Bronchial epithelial cell (primary cell): ENCODE data around the gene SPATA13. TPM values are rescaled to one million over a fixed set of nuclear protein-coding genes. Genes with fewer than 3 reads are reported as not detected.

Source experiments
- DNase-seq: peaks from one replicate; pipeline ENCODE4 v3.0.0-alpha.2; 2010; ENCODE audit warnings: low read depth
- FAIRE-seq: peaks from 2 replicates; lab custom pipeline; 2011; peaks lifted over from hg19 to GRCh38; lab: Jason Lieb, UNC
- H3K27me3 ChIP-seq: 2 replicates; pipeline ENCODE4 v1.5.1; 2011; ENCODE audit warnings: low read length; ENCODE audit not compliant: control insufficient read depth, insufficient read depth
- H3K36me3 ChIP-seq: 2 replicates; pipeline ENCODE4 v1.5.1; 2011; ENCODE audit warnings: low read length; ENCODE audit not compliant: control insufficient read depth, insufficient read depth
- H3K4me3 ChIP-seq: 2 replicates; pipeline ENCODE4 v1.5.1; 2011; ENCODE audit warnings: mild to moderate bottlenecking, low read depth, low read length, control low read depth
- total RNA-seq: library from RNA; depleted of rRNA; stranded (reverse); fragments of >200 nt; gene quantifications from 2 replicates; pipeline ENCODE4 v1.2.1, GENCODE V29; 2014
- TF ChIP-seq, protein P1 (sequence below): IDR thresholded peaks from 2 replicates; pipeline ENCODE4 v1.5.1; 2011; ENCODE audit warnings: mild to moderate bottlenecking, moderate library complexity, low read length, control low read depth, inconsistent platforms; ENCODE audit not compliant: insufficient read depth, severe bottlenecking

The SPATA13 gene
- total RNA-seq, 1 donor from 2014 or later = 2.1 TPM

DNA sequence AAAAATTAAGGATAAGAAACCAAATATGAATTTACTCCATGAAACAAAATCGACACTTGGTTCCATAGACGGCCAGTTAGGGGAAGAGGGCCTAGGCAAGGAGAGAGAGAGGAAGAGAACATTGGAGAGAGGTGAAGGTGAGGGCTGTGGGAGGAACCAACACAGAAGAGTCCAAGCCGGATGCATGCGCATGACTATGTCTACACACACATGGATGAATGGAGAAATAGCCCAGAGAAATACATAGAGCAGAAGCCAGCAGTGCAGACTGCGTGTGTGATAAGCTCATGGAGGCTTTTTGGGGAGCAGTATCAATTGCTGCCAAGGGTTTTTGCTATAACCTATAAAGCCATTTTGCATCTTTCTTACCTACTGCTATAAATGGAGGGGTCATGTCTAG is 81.6 kb downstream of the SPATA13 start:
- no peaks in the 10 kb centered on the region for H3K27me3 ChIP-seq
- DNase-seq (no peak), FAIRE-seq (no peak)
- TF ChIP-seq, protein P1, sequence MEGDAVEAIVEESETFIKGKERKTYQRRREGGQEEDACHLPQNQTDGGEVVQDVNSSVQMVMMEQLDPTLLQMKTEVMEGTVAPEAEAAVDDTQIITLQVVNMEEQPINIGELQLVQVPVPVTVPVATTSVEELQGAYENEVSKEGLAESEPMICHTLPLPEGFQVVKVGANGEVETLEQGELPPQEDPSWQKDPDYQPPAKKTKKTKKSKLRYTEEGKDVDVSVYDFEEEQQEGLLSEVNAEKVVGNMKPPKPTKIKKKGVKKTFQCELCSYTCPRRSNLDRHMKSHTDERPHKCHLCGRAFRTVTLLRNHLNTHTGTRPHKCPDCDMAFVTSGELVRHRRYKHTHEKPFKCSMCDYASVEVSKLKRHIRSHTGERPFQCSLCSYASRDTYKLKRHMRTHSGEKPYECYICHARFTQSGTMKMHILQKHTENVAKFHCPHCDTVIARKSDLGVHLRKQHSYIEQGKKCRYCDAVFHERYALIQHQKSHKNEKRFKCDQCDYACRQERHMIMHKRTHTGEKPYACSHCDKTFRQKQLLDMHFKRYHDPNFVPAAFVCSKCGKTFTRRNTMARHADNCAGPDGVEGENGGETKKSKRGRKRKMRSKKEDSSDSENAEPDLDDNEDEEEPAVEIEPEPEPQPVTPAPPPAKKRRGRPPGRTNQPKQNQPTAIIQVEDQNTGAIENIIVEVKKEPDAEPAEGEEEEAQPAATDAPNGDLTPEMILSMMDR = no peak
- H3K4me3 ChIP-seq = no peak overlapping the region
- H3K36me3 ChIP-seq = no peaks in the 10 kb centered on the region

DNA sequence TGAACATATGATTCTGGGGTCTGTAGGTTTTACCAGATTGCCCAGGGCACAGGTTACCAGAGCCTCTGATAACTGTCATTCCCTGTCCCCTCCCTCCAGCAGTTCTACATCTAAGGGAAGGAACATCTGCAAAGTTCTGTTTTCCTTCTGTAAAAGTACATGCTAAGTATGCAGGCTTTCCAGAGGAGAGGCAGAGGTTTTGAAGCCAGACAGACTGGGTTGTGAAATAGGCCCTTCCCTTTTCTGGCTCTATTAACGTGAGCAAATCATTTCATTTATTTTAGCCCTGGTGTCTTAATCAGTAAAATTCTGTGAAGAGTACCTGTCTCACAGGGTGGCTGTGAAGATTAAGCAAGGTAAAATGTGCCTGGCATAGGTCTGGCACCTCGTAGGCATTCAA is 82.8 kb downstream of the SPATA13 start:
- Histone ChIP-seq H3K27me3 (no peaks in the 10 kb centered on the region), H3K4me3 (no peak overlapping the region), H3K36me3 (no peaks in the 10 kb centered on the region)
- DNase-seq (no peak), FAIRE-seq (no peak)
- TF ChIP-seq, protein P1 = no peak

DNA sequence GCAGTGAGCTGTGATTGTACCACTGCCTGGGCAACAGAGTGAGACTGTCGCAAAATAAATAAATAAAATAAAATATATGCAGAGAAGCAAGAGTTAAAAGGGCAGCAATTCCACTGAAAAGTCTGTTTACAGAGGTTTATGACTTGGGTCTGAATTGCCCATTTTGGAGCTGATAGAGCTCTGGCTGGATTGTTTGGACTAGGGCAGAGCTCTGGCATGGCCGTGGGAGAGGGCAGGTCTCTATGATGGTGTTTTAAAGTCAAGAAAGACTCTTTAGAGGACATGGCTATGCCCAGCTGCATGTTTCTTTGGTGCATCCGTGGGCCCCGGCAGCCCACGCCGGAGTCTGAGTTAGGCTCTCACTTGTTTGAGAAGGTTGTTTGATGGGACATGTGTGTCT is 84.3 kb downstream of the SPATA13 start:
- TF ChIP-seq, protein P1 = no peak
- H3K36me3 ChIP-seq = no peaks in the 10 kb centered on the region
- DNase-seq (no peak), FAIRE-seq (no peak)
- no peak overlapping the region for H3K4me3 ChIP-seq
- no peaks in the 10 kb centered on the region for H3K27me3 ChIP-seq

DNA sequence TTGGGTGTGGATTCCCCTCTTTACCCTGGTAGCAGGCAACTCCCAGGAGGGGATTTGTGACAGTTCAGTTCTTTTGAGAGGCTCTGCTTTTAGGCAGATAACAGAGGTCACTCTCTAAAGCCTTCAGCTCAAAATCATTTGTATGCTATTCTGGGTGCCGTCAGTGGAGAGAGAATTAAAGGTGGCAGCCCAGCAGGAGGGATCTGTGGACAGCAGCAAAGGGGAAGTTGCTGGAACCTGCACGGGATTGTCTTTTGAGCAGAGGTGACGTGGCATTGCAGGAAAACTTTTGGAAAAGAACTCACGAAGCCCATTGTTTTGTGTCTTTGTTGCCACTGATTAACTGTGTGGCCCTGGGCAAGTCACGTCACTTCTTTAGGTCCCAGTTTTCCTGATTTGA is 86.5 kb downstream of the SPATA13 start:
- Histone ChIP-seq H3K36me3 (no peaks in the 10 kb centered on the region), H3K27me3 (no peaks in the 10 kb centered on the region), H3K4me3 (no peak overlapping the region)
- FAIRE-seq (no peak), DNase-seq (no peak)
- TF ChIP-seq, protein P1 = no peak

DNA sequence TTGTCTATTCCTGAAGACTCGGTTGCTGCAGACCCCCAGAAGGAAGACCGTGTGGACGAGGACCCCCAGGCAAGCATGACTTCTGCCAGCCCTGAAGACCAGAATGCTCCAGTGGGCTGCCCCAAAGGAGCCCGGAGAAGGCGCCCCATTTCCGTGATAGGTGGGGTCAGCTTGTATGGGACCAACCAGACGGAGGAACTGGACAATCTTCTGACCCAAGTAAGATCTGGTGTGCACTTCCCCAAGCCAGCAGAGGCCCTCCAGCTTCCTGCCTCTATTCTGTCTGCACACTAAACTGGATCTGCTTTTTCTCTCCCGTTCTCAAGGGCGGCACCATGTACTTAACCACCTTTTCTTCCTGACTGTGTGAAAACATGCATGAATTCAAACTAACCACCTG is 89.1 kb downstream of the SPATA13 start:
- FAIRE-seq (no peak), DNase-seq (no peak)
- TF ChIP-seq, protein P1 = no peak
- no peaks in the 10 kb centered on the region for H3K36me3 ChIP-seq
- H3K4me3 ChIP-seq = no peak overlapping the region
- H3K27me3 ChIP-seq = no peaks in the 10 kb centered on the region

DNA sequence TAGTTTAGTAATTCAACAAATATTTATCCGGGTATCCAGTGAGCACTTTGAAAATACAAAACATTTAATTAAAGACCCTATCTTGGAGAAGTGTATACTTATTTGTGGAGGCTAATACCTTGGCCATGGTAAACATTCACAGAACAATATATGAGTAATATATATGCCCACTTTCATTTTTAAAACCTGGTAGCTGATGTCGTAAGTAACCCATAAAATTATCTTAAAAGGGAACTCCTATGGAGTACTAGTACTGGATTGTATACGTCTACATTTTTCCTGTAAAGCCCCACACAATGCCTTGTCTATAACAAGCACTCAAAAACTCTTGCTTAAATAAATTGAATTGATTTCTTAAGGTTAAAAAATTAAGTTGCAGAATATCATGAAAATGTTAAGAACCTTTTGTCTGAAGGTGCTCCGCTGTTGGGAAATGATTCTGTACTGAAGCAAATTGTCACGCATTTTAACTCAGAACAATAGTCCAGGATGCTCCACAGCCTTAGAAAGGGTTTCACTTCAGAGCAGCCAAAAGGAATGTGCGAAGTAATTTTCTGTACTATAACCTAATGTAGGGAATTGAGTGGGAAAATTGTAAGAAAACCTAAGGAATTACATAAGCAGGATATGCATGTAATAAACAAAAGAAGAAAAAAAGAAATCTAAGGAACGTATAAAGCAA is 90.0 kb downstream of the SPATA13 start:
- Histone ChIP-seq H3K4me3 (no peak overlapping the region), H3K36me3 (no peaks in the 10 kb centered on the region), H3K27me3 (no peaks in the 10 kb centered on the region)
- TF ChIP-seq, protein P1 = no peak
- FAIRE-seq (no peak), DNase-seq (no peak)
